Activated naive CD4-positive, alpha-beta T cell treated with anti-CD3 and anti-CD28 coated beads, Interleukin-2, amount 10 ng/mL, durations not matched to agents 5 hours and 36 hours (primary cell): ENCODE data around the gene PSRC1. TPM values are rescaled to one million over a fixed set of nuclear protein-coding genes. Genes with fewer than 3 reads are reported as not detected.

ENCODE experiments used
- total RNA-seq, 2 experiments: library from RNA; stranded (reverse); gene quantifications; one replicate each; pipeline ENCODE4 v1.2.3, GENCODE V29; 2021

Gene PSRC1
- total RNA-seq: 10 to 100 TPM; 21.9 to 24.7 TPM

DNA sequence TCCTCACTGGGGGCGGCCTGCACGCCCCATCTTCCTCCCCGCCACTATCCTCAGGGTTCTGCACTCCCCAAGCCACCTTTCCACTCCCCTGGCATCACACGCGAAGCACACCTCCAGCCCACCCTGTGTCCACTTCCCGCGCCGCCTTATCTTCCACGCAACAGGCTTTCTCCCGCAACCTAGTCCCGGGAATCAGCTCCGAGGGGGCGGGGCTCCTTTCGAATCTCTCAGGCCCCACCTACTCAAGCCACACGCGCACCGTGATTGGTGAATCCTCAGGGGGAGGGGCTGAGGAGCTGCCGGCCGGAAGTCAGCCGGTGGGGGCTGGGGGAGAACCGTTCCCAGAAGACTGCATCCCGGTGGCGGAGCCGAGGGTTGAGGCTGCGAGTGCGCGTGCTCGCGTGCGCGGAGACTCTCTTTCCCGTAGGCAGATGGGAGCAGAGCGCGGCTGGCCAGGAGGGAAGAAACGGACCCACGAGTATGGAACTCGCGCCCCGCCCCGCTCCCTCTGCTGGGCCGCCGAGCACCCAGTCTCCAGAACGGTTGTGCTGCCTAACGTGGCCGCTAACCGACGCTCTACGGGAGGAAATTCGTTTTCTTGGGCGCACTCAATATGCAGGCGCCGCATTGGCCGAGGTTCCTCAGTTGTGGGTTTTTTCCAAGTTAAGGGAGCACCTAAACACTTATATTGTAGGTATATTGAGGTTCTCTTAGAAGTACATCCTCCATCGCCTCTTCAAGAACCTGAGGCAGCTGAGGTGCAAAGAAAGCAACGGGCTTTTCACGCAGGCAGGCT lies at the start of gene PSRC1:
Gene PSRC1, minus strand, starts transcription at position 194 of the 796 bp plus-strand sequence.

DNA sequence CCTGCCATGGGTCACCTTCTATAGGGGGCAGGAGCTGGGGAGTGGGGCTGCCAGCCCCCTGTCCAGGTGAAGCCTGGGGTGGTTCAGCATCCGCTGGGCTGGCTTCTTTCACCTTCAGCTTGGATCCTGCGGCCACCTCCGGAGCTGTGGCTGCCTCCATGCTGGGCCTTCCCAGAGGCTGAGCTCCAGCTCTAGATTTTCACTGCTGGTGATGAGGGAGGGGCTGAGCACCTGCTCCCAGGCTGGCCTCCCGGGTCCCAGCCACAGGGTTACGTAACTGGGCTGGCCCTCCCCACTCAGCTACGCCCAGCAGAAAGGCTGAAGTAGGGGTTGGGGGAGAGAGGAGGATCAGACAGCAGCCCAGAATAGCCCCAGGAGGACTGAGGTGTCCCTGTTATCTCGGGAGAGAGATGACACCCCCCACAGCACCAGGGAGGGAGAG lies 23.9 kb upstream of the PSRC1 start, which contains the start of gene MYBPHL:
Gene MYBPHL, minus strand, starts transcription at position 180 of the 442 bp plus-strand sequence. Its CDS starts 20 bp downstream, at position 160.

DNA sequence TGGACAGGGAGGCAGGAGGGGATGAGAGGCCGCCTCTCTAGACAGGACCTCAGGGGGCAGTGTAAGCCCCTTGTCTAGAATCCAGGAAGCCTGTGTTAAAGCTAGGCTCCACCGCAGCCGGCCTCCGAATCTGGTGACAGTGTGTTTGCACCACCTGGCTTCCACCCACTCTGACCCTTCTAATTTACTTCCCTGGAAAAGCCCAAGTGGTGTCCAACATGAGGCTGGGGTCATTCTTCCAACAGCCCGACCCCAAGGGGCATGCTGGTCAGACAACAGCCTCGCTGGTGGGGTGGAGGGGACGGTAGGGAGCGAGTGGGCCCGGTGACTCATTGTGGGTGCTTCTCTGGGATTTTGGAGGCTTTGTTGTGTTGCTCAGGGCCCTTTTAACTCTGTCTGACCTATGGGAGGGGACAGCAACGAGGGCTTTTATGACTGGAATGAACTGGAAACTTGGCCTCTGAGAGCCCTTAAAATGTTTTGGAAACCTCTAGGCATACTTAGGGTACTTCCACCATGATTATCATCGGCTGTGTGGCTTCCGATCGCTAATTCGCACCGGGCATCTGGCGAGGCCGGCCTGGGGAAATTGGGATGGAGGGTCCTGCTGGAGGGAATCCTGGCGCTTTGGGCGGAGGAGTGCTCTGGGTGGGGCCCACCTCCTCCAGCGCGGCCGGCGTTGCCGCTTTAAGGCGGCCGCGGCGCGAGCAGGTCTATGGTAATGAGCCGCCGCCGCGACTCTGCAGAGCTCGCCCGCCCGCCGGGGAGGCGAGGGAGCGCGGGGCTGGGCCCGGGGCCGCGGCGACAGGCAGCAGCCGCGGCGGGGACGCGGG lies 33.9 kb downstream of the PSRC1 start, which contains the start of gene CELSR2:
Gene CELSR2, plus strand, starts transcription at position 743 of the 833 bp plus-strand sequence. CDS start 541 bp downstream, outside the sequence.

Other genes with a start within 250 kb of the PSRC1 start
- gene WDR47, start 241.0 kb downstream of the PSRC1 start, total RNA-seq: 1 to 10 TPM; 9.2 to 9.7 TPM
- 10 to 100 TPM; 19.4 to 21.4 TPM for gene TAF13, start 207.1 kb downstream of the PSRC1 start, total RNA-seq
- gene TMEM167B, start 192.4 kb downstream of the PSRC1 start, total RNA-seq: 10 to 100 TPM; 27.2 to 28.4 TPM
- 1 to 10 TPM; 2.3 to 2.4 TPM for gene ELAPOR1, start 169.0 kb downstream of the PSRC1 start, total RNA-seq
- gene SARS1, start 69.2 kb downstream of the PSRC1 start, total RNA-seq: 100 to 1,000 TPM; 148 to 155 TPM
- 1 to 10 TPM; 5.0 to 5.7 TPM for gene CELSR2, start 33.6 kb downstream of the PSRC1 start, total RNA-seq
- not detected for gene MYBPHL, start 23.9 kb upstream of the PSRC1 start, total RNA-seq
- 1 to 10 TPM; 3.5 to 3.9 TPM for gene SORT1, start 114.8 kb upstream of the PSRC1 start, total RNA-seq
- 100 to 1,000 TPM; 138 TPM for gene PSMA5, start 143.3 kb upstream of the PSRC1 start, total RNA-seq
- gene SYPL2, start 183.4 kb upstream of the PSRC1 start, total RNA-seq: not detected
- gene ATXN7L2, start 200.8 kb upstream of the PSRC1 start, total RNA-seq: 10 to 100 TPM; 10.7 to 12.7 TPM
- gene CYB561D1, start 210.9 kb upstream of the PSRC1 start, total RNA-seq: 10 to 100 TPM; 23.6 to 28.9 TPM
- 1 to 10 TPM; 7.0 to 7.3 TPM for gene AMIGO1, start 226.6 kb upstream of the PSRC1 start, total RNA-seq